SK-N-SH (cell line): ENCODE data around the gene THSD7A. TPM values are rescaled to one million over a fixed set of nuclear protein-coding genes. Genes with fewer than 3 reads are reported as not detected.

Source experiments
- CTCF ChIA-PET: fragments of 300-600, 350-600 bp; formaldehyde crosslinking; extraction: SDS; loops from one replicate; lab custom pipeline; 2021; lab: Yijun Ruan, JAX
- POLR2A ChIA-PET: fragments of 350-600 bp; sonication (Branson Sonifier 250); formaldehyde crosslinking; extraction: SDS; loops from one replicate; lab custom pipeline; 2020; ENCODE audit warnings: antibody characterized with exemption, inconsistent platforms; lab: Yijun Ruan, JAX
- DNase-seq: peaks from one replicate; pipeline ENCODE4 v3.0.0; 2012
- H2AFZ ChIP-seq: fragments of 200-600 bp; sonication (generic); 2 replicates; pipeline ENCODE4 v1.8.1; 2016; ENCODE audit warnings: antibody characterized with exemption, mild to moderate bottlenecking, low read depth
- H3F3A ChIP-seq: fragments of 200-600 bp; sonication (generic); replicated peaks from 2 replicates; pipeline ENCODE3; 2016; ENCODE audit warnings: antibody characterized with exemption, mild to moderate bottlenecking; ENCODE audit not compliant: insufficient read depth
- H3K27ac ChIP-seq, 2 experiments: fragments of 200-500 bp in 1 of 2; fragments of 200-600 bp in 1 of 2; sonication (Bioruptor generic) in 1 of 2; sonication (generic), shearing (Covaris generic) in 1 of 2; 2 replicates each; pipeline versions ENCODE4 v1.5.1 to v1.6.1; 2014 to 2016; ENCODE audit warnings: low read depth in 2 of 2, inconsistent platforms in 1 of 2, low read length in 1 of 2, mild to moderate bottlenecking in 1 of 2, mixed read lengths in 1 of 2
- H3K27me3 ChIP-seq: fragments of 200-600 bp; sonication (generic), shearing (Covaris generic); 2 replicates; pipeline ENCODE4 v1.6.1; 2016; ENCODE audit warnings: mixed run types; ENCODE audit not compliant: insufficient read depth
- H3K36me3 ChIP-seq, 2 experiments: fragments of 200-500 bp in 1 of 2; fragments of 200-600 bp in 1 of 2; sonication (Bioruptor generic) in 1 of 2; sonication (generic) in 1 of 2; replicated peaks in 1 of 2; 2 replicates each; pipeline versions ENCODE3 to v1.5.1; 2014 to 2016; ENCODE audit warnings: low read length in 1 of 2, mild to moderate bottlenecking in 1 of 2; ENCODE audit not compliant: insufficient read depth in 2 of 2, control insufficient read depth in 1 of 2
- H3K4me1 ChIP-seq, 2 experiments: fragments of 200-500 bp in 1 of 2; fragments of 200-600 bp in 1 of 2; sonication (Bioruptor generic) in 1 of 2; sonication (generic), shearing (Covaris generic) in 1 of 2; 2 replicates each; pipeline versions ENCODE4 v1.5.1 to v1.6.1; 2014 to 2016; ENCODE audit warnings: low read depth in 1 of 2, low read length in 1 of 2, mixed run types in 1 of 2; ENCODE audit not compliant: insufficient read depth in 2 of 2, control insufficient read depth in 1 of 2
- H3K4me2 ChIP-seq: fragments of 200-600 bp; sonication (generic), shearing (Covaris generic); 2 replicates; pipeline ENCODE4 v1.6.1; 2017; ENCODE audit warnings: mixed run types
- H3K4me3 ChIP-seq, 2 experiments: fragments of 200-500 bp in 1 of 2; fragments of 200-600 bp in 1 of 2; sonication (Bioruptor generic) in 1 of 2; sonication (generic), shearing (Covaris generic) in 1 of 2; 2 replicates each; pipeline versions ENCODE4 v1.5.1 to v1.8.1; 2014 to 2016; ENCODE audit warnings: low read depth in 2 of 2, inconsistent platforms in 1 of 2, low read length in 1 of 2, mild to moderate bottlenecking in 1 of 2, mixed read lengths in 1 of 2, moderate library complexity in 1 of 2
- H3K79me2 ChIP-seq: fragments of 200-600 bp; sonication (generic); 2 replicates; pipeline ENCODE4 v1.8.1; 2017; ENCODE audit warnings: mild to moderate bottlenecking; ENCODE audit not compliant: insufficient read depth
- H3K9ac ChIP-seq: fragments of 200-600 bp; sonication (generic); 2 replicates; pipeline ENCODE4 v1.6.1; 2017; ENCODE audit warnings: mixed run types
- H3K9me2 ChIP-seq: fragments of 200-600 bp; sonication (generic); 2 replicates; pipeline ENCODE4 v1.6.1; 2017; ENCODE audit warnings: mixed run types
- H3K9me3 ChIP-seq: fragments of 200-600 bp; sonication (generic); 2 replicates; pipeline ENCODE4 v1.6.1; 2017; ENCODE audit warnings: mixed run types, mild to moderate bottlenecking, moderate library complexity
- H4K20me1 ChIP-seq: fragments of 200-600 bp; sonication (generic); 2 replicates; pipeline ENCODE4 v1.6.1; 2017; ENCODE audit warnings: mild to moderate bottlenecking, mixed run types; ENCODE audit not compliant: insufficient read depth
- CTCF ChIP-seq: fragments of 200-600 bp; sonication (generic); IDR thresholded peaks from 2 replicates; pipeline ENCODE4 v1.6.1; 2017; ENCODE audit warnings: antibody characterized with exemption, mild to moderate bottlenecking, moderate library complexity
- EZH2phosphoT487 ChIP-seq: fragments of 200-600 bp; sonication (generic); IDR thresholded peaks from 2 replicates; pipeline ENCODE4 v1.6.1; 2017; ENCODE audit warnings: low read depth, mixed run types, mild to moderate bottlenecking, antibody characterized with exemption, moderate library complexity, borderline replicate concordance
- GATA2 ChIP-seq: sonication (generic); formaldehyde crosslinking; IDR thresholded peaks from 2 replicates; pipeline ENCODE4 v1.5.0; 2020; ENCODE audit warnings: mild to moderate bottlenecking, missing genetic modification reagents
- IRF3 ChIP-seq: fragments of 150-350 bp; IDR thresholded peaks from 2 replicates; pipeline ENCODE4 v1.6.1; 2016; ENCODE audit warnings: mild to moderate bottlenecking, low read depth, low read length
- JUND ChIP-seq: IDR thresholded peaks from 2 replicates; pipeline ENCODE4 v1.4.0; 2012
- MEF2A ChIP-seq: IDR thresholded peaks from 2 replicates; pipeline ENCODE4 v1.4.0; 2012; ENCODE audit warnings: low read depth, borderline replicate concordance
- MXI1 ChIP-seq: IDR thresholded peaks from 2 replicates; pipeline ENCODE4 v1.6.1; 2012; ENCODE audit warnings: mild to moderate bottlenecking, low read depth, low read length, improper control_type of control experiment
- NFIC ChIP-seq: IDR thresholded peaks from 2 replicates; pipeline ENCODE4 v1.4.0; 2012; ENCODE audit warnings: borderline replicate concordance
- NRF1 ChIP-seq: IDR thresholded peaks from 2 replicates; pipeline ENCODE4 v1.6.1; 2012; ENCODE audit warnings: low read depth, mild to moderate bottlenecking, low read length
- PBX3 ChIP-seq: IDR thresholded peaks from 2 replicates; pipeline ENCODE4; 2012
- POLR2AphosphoS5 ChIP-seq: IDR thresholded peaks from 2 replicates; pipeline ENCODE4 v1.6.1; 2012; ENCODE audit warnings: low read depth, low read length
- RAD21 ChIP-seq: IDR thresholded peaks from 2 replicates; pipeline ENCODE4 v1.6.1; 2012; ENCODE audit warnings: mild to moderate bottlenecking, low read length
- RCOR1 ChIP-seq: fragments of 150-350 bp; IDR thresholded peaks from 2 replicates; pipeline ENCODE4 v1.6.1; 2017; ENCODE audit warnings: antibody characterized with exemption, low read length
- SIN3A ChIP-seq: IDR thresholded peaks from 2 replicates; pipeline ENCODE4 v1.6.1; 2012; ENCODE audit warnings: low read depth, mild to moderate bottlenecking, low read length, moderate library complexity, borderline replicate concordance
- SMC3 ChIP-seq: IDR thresholded peaks from 2 replicates; pipeline ENCODE4 v1.6.1; 2012; ENCODE audit warnings: low read depth, low read length, improper control_type of control experiment
- TAF1 ChIP-seq: IDR thresholded peaks from 2 replicates; pipeline ENCODE4 v1.6.1; 2012; ENCODE audit warnings: low read depth, mild to moderate bottlenecking, low read length, moderate library complexity, borderline replicate concordance
- TEAD4 ChIP-seq: IDR thresholded peaks from 2 replicates; pipeline ENCODE4 v1.4.0; 2012; ENCODE audit warnings: mild to moderate bottlenecking, borderline replicate concordance; ENCODE audit not compliant: insufficient read depth
- USF2 ChIP-seq: fragments of 150-350 bp; IDR thresholded peaks from 2 replicates; pipeline ENCODE4 v1.6.1; 2017; ENCODE audit warnings: antibody characterized with exemption, low read length, low read depth, borderline replicate concordance
- YY1 ChIP-seq: IDR thresholded peaks from 2 replicates; pipeline ENCODE4 v1.4.0; 2012; ENCODE audit warnings: low read depth, mild to moderate bottlenecking
- WGBS: methylation state at CpG from one replicate; pipeline ENCODE4 v1.1.6; 2017; ENCODE audit warnings: low lambda C conversion rate; 5-methylcytosine and 5-hydroxymethylcytosine counted together
- polyA plus RNA-seq, 3 experiments: library from polyadenylated mRNA; depleted of rRNA; stranded (reverse); fragments of >200 nt; gene quantifications; 2 replicates each; pipeline ENCODE4 v1.2.3, GENCODE V29; 2012
- TF ChIP-seq, protein P1 (sequence below): IDR thresholded peaks from 2 replicates; pipeline ENCODE4 v1.4.0; 2012; ENCODE audit warnings: low read depth, borderline replicate concordance
- TF ChIP-seq, protein P2 (sequence below): IDR thresholded peaks from 2 replicates; pipeline ENCODE4 v1.4.0; 2012; ENCODE audit warnings: low read depth

THSD7A gene
- polyA plus RNA-seq, 1 of the 3 experiments (the other 2 are of a cell fraction) = 0.16 TPM

DNA sequence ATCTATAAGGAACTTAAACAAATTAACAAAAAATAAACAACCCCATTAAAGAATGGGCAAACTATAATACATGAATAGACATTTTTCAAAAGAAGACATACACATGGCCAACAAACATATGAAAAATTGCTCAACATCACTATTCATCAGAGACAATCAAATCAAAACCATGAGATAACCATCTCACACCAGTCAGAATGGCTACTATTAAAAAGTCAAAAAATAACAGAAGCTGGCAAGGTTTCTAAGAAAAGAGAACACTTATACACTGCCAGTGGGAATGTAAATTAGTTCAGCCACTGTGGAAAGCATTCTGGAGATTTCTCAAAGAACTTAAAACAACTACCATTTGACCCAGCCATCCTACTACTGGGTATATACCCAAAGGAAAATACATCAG lies 280.5 kb downstream of the THSD7A start:
- ChIA-PET POLR2A (no interaction called here), CTCF (no interaction called here)
- Histone ChIP-seq H3K4me2 (no peak overlapping the region), H4K20me1 (no peaks in the 10 kb centered on the region), H3K27ac (no peak overlapping the region), H3F3A (no peaks in the 10 kb centered on the region), H3K79me2 (no peaks in the 10 kb centered on the region), H3K4me3 (no peak overlapping the region), H3K9me3 (no peaks in the 10 kb centered on the region), H3K27me3 (no peaks in the 10 kb centered on the region), H3K4me1 (no peaks in the 10 kb centered on the region), H3K9ac (no peak overlapping the region), H3K9me2 (no peaks in the 10 kb centered on the region), H2AFZ (no peak overlapping the region), H3K36me3 (peaks cover 0 to 2% of the 10 kb centered on the region in 2 experiments)
- no peak for DNase-seq
- no peak for TF ChIP-seq TEAD4
- TF ChIP-seq POLR2AphosphoS5 = no peak
- TF ChIP-seq NRF1 = no peak
- TF ChIP-seq TAF1 = no peak
- TF ChIP-seq GATA2 = no peak
- no peak for TF ChIP-seq CTCF
- no peak for TF ChIP-seq PBX3

DNA sequence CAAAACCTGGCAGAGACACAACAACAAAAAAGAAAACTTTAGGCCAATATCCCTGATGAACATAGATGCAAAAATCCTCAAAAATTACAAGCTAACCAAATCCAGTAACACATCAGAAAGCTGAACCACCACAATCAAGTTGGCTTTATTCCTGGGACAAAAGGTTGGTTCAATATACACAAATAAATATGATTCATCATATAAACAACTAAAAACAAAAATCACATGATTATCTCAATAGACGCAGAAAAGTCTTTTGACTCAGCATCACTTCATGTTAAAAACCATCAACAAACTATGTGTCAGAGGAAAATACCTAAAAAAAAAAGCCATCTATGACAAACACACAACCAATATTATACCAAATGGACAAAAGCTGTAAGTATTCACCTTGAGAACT lies 283.5 kb downstream of the THSD7A start:
- no peak overlapping the region for H2AFZ ChIP-seq
- H3K36me3 ChIP-seq = no peaks in the 10 kb centered on the region
- H4K20me1 ChIP-seq = no peaks in the 10 kb centered on the region
- ChIA-PET POLR2A (no interaction called here), CTCF (interaction anchor here (1.0 to 1.5 kb wide), 3 partner anchors 9 to 14 kb away, joined by 3 read pairs; no protein-coding TSS in a partner anchor)
- no peak overlapping the region for H3K9ac ChIP-seq
- 86% methylated on average over 1 of the region's 1 CpG for WGBS
- H3K4me2 ChIP-seq = no peak overlapping the region
- no peaks in the 10 kb centered on the region for H3K79me2 ChIP-seq
- no peak overlapping the region for H3K4me3 ChIP-seq
- H3K27ac ChIP-seq = no peak overlapping the region
- H3K9me3 ChIP-seq = no peaks in the 10 kb centered on the region
- no peaks in the 10 kb centered on the region for H3K4me1 ChIP-seq
- DNase-seq = no peak
- no peaks in the 10 kb centered on the region for H3K27me3 ChIP-seq
- no peaks in the 10 kb centered on the region for H3K9me2 ChIP-seq
- no peaks in the 10 kb centered on the region for H3F3A ChIP-seq
- TF ChIP-seq CTCF (no peak), USF2 (no peak), YY1 (no peak), MXI1 (no peak), EZH2phosphoT487 (no peak), RAD21 (no peak), MEF2A (no peak), POLR2AphosphoS5 (no peak), RCOR1 (no peak), NFIC (no peak), JUND (no peak), SIN3A (no peak), GATA2 (no peak), SMC3 (no peak), IRF3 (no peak)
- TF ChIP-seq, protein P1, sequence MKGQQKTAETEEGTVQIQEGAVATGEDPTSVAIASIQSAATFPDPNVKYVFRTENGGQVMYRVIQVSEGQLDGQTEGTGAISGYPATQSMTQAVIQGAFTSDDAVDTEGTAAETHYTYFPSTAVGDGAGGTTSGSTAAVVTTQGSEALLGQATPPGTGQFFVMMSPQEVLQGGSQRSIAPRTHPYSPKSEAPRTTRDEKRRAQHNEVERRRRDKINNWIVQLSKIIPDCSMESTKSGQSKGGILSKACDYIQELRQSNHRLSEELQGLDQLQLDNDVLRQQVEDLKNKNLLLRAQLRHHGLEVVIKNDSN = no peak
- TF ChIP-seq, protein P2, sequence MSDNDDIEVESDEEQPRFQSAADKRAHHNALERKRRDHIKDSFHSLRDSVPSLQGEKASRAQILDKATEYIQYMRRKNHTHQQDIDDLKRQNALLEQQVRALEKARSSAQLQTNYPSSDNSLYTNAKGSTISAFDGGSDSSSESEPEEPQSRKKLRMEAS = no peak
